GM13977 (cell line): Measurements from ENCODE around the gene CEP170B.

Source experiments
- DNase-seq: peaks from one replicate; pipeline ENCODE4 v3.0.0; 2012; ENCODE audit warnings: low spot score
- in situ Hi-C: fragments of 300-500 bp; cut with MboI; formaldehyde crosslinking; loops from one replicate; pipeline ENCODE4 v1.12.0; 2022; ENCODE audit warnings: low sequenced_read_pairs, low pct_unique_long_range_greater_than_20kb, mixed read lengths, inconsistent platforms; ENCODE audit not compliant: unreplicated experiment
- TF ChIP-seq, protein P1 (sequence below): IDR thresholded peaks from 2 replicates; pipeline ENCODE4 v1.5.1; 2012; ENCODE audit warnings: mild to moderate bottlenecking, control low read depth; ENCODE audit not compliant: insufficient read depth; ENCODE audit errors: extremely low read depth, missing control alignments

The CEP170B gene

GRCh38 chr14:104936361-104937155, 71.5 kb downstream of the CEP170B start:
- TF ChIP-seq, protein P1, sequence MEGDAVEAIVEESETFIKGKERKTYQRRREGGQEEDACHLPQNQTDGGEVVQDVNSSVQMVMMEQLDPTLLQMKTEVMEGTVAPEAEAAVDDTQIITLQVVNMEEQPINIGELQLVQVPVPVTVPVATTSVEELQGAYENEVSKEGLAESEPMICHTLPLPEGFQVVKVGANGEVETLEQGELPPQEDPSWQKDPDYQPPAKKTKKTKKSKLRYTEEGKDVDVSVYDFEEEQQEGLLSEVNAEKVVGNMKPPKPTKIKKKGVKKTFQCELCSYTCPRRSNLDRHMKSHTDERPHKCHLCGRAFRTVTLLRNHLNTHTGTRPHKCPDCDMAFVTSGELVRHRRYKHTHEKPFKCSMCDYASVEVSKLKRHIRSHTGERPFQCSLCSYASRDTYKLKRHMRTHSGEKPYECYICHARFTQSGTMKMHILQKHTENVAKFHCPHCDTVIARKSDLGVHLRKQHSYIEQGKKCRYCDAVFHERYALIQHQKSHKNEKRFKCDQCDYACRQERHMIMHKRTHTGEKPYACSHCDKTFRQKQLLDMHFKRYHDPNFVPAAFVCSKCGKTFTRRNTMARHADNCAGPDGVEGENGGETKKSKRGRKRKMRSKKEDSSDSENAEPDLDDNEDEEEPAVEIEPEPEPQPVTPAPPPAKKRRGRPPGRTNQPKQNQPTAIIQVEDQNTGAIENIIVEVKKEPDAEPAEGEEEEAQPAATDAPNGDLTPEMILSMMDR = no peak
- no peak for DNase-seq
- in situ Hi-C loops = no loop called here

DNA sequence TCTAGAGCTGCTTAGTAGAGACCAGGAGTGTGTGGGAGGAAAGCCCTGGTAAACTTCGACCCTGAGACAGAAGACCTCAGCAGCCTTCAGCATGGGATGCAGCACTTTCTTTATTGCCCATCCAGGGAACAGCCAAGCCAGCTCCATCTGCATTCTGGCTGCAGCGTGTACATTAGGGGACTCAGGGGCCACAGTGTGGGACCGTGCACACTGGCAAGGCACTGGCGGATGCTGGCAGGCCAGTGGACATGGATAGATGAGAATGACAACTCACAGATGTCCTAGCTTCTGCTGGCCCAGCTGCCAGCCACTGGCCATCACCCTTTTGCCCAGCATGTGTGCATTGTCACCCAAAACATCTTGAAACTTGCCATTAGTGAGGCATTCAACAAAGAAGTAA, 72.1 kb downstream of the CEP170B start:
- in situ Hi-C loops = no loop called here
- TF ChIP-seq, protein P1 = no peak

DNA sequence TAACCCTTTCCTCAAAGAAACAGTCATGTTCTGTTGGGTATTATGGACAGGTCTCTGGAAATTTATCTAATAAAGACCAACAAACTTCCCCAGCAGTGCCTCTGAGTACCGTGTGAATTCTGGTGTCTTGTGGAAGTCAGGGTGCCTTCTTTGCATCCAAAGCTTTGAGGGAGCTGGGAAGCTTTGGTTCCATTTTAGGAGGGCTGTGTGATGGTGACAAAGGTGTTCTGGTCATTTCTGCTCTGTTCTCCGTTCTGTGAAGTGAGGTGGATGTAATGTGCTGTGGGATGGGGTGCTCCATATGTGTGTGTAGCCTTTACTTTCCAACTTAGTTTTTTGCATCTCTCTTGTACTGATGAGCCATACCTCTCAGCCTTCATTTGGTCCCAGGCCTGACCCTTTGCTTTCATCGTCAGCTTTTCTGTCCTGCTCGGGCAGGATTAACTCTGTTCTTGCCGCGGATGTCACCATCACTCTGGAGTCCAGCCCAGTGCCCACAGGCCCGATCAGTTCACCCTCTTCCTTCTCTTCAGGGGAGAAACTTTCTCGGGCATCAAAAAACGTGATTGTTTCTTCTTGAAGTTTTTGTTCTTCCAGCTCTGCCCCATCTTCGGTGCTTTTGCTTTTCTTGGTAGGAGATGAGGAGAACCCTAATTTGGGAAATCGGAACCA, 72.8 kb downstream of the CEP170B start:
- TF ChIP-seq, protein P1 = no peak
- in situ Hi-C loops = no loop called here
- no peak for DNase-seq

More for the DNA sequence above, 72.1 kb downstream of the CEP170B start:
- DNase-seq = peak; percentile 15

GRCh38 chr14:104938436-104938835, 73.4 kb downstream of the CEP170B start:
- in situ Hi-C loops = no loop called here
- DNase-seq = no peak
- TF ChIP-seq, protein P1 = no peak

GRCh38 chr14:104938960-104939359, 73.9 kb downstream of the CEP170B start:
- TF ChIP-seq, protein P1 = no peak
- no peak for DNase-seq
- in situ Hi-C loops = no loop called here

DNA sequence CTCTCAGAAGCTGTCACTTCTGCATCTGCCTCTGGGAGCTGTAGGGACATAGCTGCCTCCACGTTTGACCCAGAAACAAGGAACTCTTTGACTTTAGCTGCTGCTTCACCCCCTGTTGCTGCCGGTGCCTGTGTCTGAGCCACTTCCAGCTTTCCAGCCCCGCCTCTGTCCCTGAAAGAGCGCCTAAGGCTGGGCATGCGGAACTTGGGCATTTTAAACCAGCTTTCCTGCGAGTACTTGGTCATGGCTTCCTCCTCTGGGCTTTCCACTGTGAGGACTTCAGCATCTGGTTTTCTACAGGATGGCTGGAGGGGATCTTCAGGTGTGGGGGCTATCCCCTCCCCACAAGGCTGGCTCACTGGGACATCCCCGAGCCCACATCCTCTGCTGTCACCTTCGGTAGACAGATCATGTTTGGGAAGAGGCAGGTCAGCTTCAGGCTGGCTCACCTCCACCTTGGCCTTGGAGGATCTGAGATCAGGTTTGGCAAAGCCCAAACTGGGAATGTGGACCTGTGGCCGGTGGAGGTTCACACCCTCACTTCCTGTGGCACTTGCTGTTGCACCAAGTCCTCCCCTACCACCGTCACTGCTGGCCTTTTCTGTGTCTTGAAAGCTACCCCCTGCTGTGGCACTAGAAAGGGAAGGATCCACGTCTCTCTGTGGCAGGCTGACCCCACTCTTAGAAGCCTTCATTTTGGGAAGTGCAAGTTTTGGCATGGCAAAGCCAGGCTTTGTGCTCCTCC, 74.8 kb downstream of the CEP170B start:
- in situ Hi-C loops = no loop called here
- DNase-seq = no peak
- TF ChIP-seq, protein P1 = no peak
